GM12864 (cell line): ENCODE results near the gene ATRAID.

ENCODE experiments used
- DNase-seq: peaks from one replicate; pipeline ENCODE4 v3.0.0-alpha.2; 2011; ENCODE audit warnings: low read depth
- H3K4me3 ChIP-seq: 2 replicates; pipeline ENCODE4 v1.5.1; 2011; ENCODE audit warnings: mild to moderate bottlenecking, low read depth, low read length, control low read depth
- CTCF ChIP-seq: IDR thresholded peaks from 2 replicates; pipeline ENCODE4 v1.5.1; 2011; ENCODE audit warnings: low read depth, mild to moderate bottlenecking, moderate library complexity, low read length, control low read depth, inconsistent platforms; ENCODE audit errors: missing control alignments

ATRAID gene

GRCh38 chr2:27243391-27244130, 31.7 kb downstream of the ATRAID start:
- no peak overlapping the region for H3K4me3 ChIP-seq
- no peak for TF ChIP-seq CTCF

GRCh38 chr2:27245116-27245515, 33.3 kb downstream of the ATRAID start:
- DNase-seq = no peak
- TF ChIP-seq CTCF = no peak
- H3K4me3 ChIP-seq = no peak overlapping the region

More at GRCh38 chr2:27243391-27244130, 31.7 kb downstream of the ATRAID start:
- no peak for DNase-seq

GRCh38 chr2:27245626-27246025, 33.8 kb downstream of the ATRAID start:
- H3K4me3 ChIP-seq = no peak overlapping the region
- TF ChIP-seq CTCF = no peak
- DNase-seq = no peak

- no peak for TF ChIP-seq CTCF
- H3K4me3 ChIP-seq = no peak overlapping the region
- DNase-seq = no peak
Observed at GRCh38 chr2:27247893-27248292, 36.1 kb downstream of the ATRAID start.

GRCh38 chr2:27249159-27249890, 37.5 kb downstream of the ATRAID start:
- no peak overlapping the region for H3K4me3 ChIP-seq
- DNase-seq = no peak
- TF ChIP-seq CTCF = no peak

- no peak overlapping the region for H3K4me3 ChIP-seq
- TF ChIP-seq CTCF = peak; percentile 79
- no peak for DNase-seq
Observed at GRCh38 chr2:27249891-27250651, 38.2 kb downstream of the ATRAID start.
